HepG2 (cell line): Measurements from ENCODE around the gene STC2. TPM values are rescaled to one million over a fixed set of nuclear protein-coding genes. Genes with fewer than 3 reads are reported as not detected.

Source experiments
- DZIP1 ChIP-seq: sonication (generic); formaldehyde crosslinking; IDR thresholded peaks from 2 replicates; pipeline ENCODE4 v1.5.0; 2020; ENCODE audit warnings: mild to moderate bottlenecking, missing genetic modification reagents
- ELF4 ChIP-seq: sonication (generic); formaldehyde crosslinking; IDR thresholded peaks from 2 replicates; pipeline ENCODE4 v1.5.0; 2020; ENCODE audit warnings: missing genetic modification reagents, mild to moderate bottlenecking, moderate library complexity, borderline replicate concordance
- GATAD2A ChIP-seq: IDR thresholded peaks from 2 replicates; pipeline ENCODE4 v1.6.1; 2016
- JUNB ChIP-seq: sonication (generic); formaldehyde crosslinking; IDR thresholded peaks from 2 replicates; pipeline ENCODE4 v1.8.0; 2022; ENCODE audit warnings: missing genetic modification reagents, mild to moderate bottlenecking, borderline replicate concordance
- MTERF4 ChIP-seq: sonication (generic); formaldehyde crosslinking; IDR thresholded peaks from 2 replicates; pipeline ENCODE4 v1.8.0; 2023; ENCODE audit warnings: mild to moderate bottlenecking, missing genetic modification reagents
- NFE2 ChIP-seq: sonication (generic); formaldehyde crosslinking; IDR thresholded peaks from 2 replicates; pipeline ENCODE4 v1.4.0; 2020; ENCODE audit warnings: missing genetic modification reagents
- NPAS2 ChIP-seq: sonication (generic); formaldehyde crosslinking; IDR thresholded peaks from 2 replicates; pipeline ENCODE4 v1.8.0; 2022; ENCODE audit warnings: mild to moderate bottlenecking, missing genetic modification reagents, borderline replicate concordance
- RELA ChIP-seq: sonication (generic); formaldehyde crosslinking; IDR thresholded peaks from 2 replicates; pipeline ENCODE4 v1.4.0; 2020; ENCODE audit warnings: missing genetic modification reagents
- SIX4 ChIP-seq: sonication (generic); formaldehyde crosslinking; IDR thresholded peaks from 2 replicates; pipeline ENCODE4 v1.4.0; 2020; ENCODE audit warnings: missing genetic modification reagents
- TARDBP ChIP-seq: sonication (generic); formaldehyde crosslinking; IDR thresholded peaks from 2 replicates; pipeline ENCODE4 v1.8.0; 2022; ENCODE audit warnings: mild to moderate bottlenecking, missing genetic modification reagents
- TRAFD1 ChIP-seq: sonication (generic); formaldehyde crosslinking; IDR thresholded peaks from 2 replicates; pipeline ENCODE4 v1.5.1; 2020; ENCODE audit warnings: missing genetic modification reagents, mild to moderate bottlenecking, borderline replicate concordance
- ZFP36L1 ChIP-seq: sonication (generic); formaldehyde crosslinking; IDR thresholded peaks from 2 replicates; pipeline ENCODE4 v1.8.0; 2022; ENCODE audit warnings: mild to moderate bottlenecking, missing genetic modification reagents, moderate library complexity
- ZNF3 ChIP-seq: IDR thresholded peaks from 2 replicates; pipeline ENCODE4 v1.7.0; 2017; ENCODE audit warnings: inconsistent platforms
- ZNF367 ChIP-seq: sonication (generic); formaldehyde crosslinking; IDR thresholded peaks from 2 replicates; pipeline ENCODE4 v1.4.0; 2020; ENCODE audit warnings: missing genetic modification reagents, borderline replicate concordance
- ZNF576 ChIP-seq: sonication (generic); formaldehyde crosslinking; IDR thresholded peaks from 2 replicates; pipeline ENCODE4 v1.4.0; 2020; ENCODE audit warnings: mild to moderate bottlenecking, missing genetic modification reagents
- ZNF639 ChIP-seq: conservative IDR thresholded peaks from 2 replicates; pipeline ENCODE4 v1.6.1; 2018; ENCODE audit warnings: missing genetic modification reagents
- ZSCAN21 ChIP-seq: sonication (generic); formaldehyde crosslinking; IDR thresholded peaks from 2 replicates; pipeline ENCODE4 v1.8.0; 2022; ENCODE audit warnings: mild to moderate bottlenecking, missing genetic modification reagents, moderate library complexity, borderline replicate concordance
- ZXDC ChIP-seq: sonication (generic); formaldehyde crosslinking; IDR thresholded peaks from 2 replicates; pipeline ENCODE4 v1.5.0; 2020; ENCODE audit warnings: mild to moderate bottlenecking, missing genetic modification reagents
- polyA plus RNA-seq, 8 experiments: library from polyadenylated mRNA; depleted of rRNA in 3 of 8; stranded (reverse) in 7 of 8; unstranded in 1 of 8; fragments of >200 nt; fragmentation: Illumina TruSeq in 4 of 8; extraction: Trizol in 4 of 8; gene quantifications; 2 replicates each; pipeline versions ENCODE4 v1.2.1 to v1.2.3, GENCODE V29; 2011 to 2016; ENCODE audit warnings: low read depth in 4 of 8, missing spikeins in 1 of 8, mixed read lengths in 1 of 8; ENCODE audit not compliant: insufficient read depth in 1 of 8
- total RNA-seq, 5 experiments: library from RNA; depleted of rRNA; stranded (reverse); fragments of >200 nt; fragmentation: Illumina TruSeq; extraction: Trizol; gene quantifications; 2 replicates each; pipeline ENCODE4 v1.2.3, GENCODE V29; 2016; ENCODE audit warnings: low read depth in 1 of 5

STC2 gene
- total and polyA plus RNA-seq, 2 of the 13 experiments (the other 11 are each of a cell fraction or from before 2014, with no cell fraction given): 27.1 to 69.2 TPM

GRCh38 chr5:173327948-173328843 lies at the start of gene STC2 (continued):
- TF ChIP-seq TRAFD1 (CRISPR knock-in tag) (peak; percentile 84; the same call in 1 of the 2 replicates), SIX4 (peak; percentile 79), ZXDC (CRISPR knock-in tag) (peak; percentile 24; the same call in 1 of the 2 replicates), ZNF3 (CRISPR knock-in tag) (0 out of 2 replicates have a peak, but pooled peaks have one; percentile 26), GATAD2A (CRISPR knock-in tag) (peak; percentile 53; the same call in 1 of the 2 replicates), NFE2 (CRISPR knock-in tag) (no peak), ZNF639 (0 out of 2 replicates have a peak, but pooled peaks have one; percentile 54), RELA (CRISPR knock-in tag) (peak; percentile 77; the same call in 1 of the 2 replicates), NPAS2 (no peak), DZIP1 (peak; percentile 59; the same call in 1 of the 2 replicates), ZFP36L1 (CRISPR knock-in tag) (no peak), JUNB (peak; percentile 75), ELF4 (CRISPR knock-in tag) (no peak), ZNF576 (CRISPR knock-in tag) (0 out of 2 replicates have a peak, but pooled peaks have one; percentile 49), TARDBP (CRISPR knock-in tag) (peak; percentile 66), ZSCAN21 (peak; percentile 16; the same call in 1 of the 2 replicates), MTERF4 (no peak; the same call in 1 of the 2 replicates), ZNF367 (CRISPR knock-in tag) (0 out of 2 replicates have a peak, but pooled peaks have one; percentile 18)
